ENCODE data around the gene PJA2.
"Not testable (repeated sequence)": the region's sequence is repeated elsewhere in the genome, so short reads cannot be mapped to it uniquely, and the experiment has no call there.

PJA2 gene

DNA sequence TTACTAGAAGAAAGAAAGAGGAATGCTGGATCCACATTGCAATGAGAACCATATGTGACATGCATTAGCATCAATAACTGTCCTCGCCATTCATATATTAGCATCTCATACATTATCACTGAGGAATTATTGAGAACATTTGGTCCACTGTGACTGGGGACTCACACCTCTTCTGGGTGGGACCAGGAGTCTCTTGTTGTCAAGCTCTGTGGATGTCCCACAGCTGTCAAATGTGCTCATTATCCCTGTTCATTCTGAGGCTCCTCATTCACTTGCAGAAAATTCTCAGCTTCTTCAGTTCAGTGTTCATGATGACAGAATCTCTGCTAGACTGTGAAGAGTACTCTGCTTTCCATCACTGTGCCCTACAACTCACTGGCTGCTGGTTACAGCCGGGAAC lies 109.4 kb downstream of the PJA2 start:
- DNase-seq: no peak

DNA sequence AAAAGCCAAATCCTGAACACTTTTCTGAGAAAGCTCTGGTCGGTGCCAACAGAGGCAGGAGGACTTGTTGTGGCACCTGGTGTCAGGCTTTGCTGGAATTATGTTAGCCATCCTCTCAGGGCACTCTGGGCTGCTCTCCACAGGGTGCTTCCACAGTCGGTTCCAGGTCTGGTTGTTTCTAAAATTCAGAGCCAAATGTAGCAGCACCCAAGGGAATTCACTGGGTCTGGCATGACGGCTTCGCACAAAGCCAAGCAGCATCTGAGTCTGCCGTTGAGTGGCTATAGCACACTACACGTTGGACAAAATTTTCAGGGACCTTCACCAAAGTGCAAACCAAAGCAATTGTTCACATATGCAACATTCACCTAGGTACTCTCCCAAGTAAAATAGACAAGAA lies 110.2 kb downstream of the PJA2 start:
- DNase-seq: no peak

DNA sequence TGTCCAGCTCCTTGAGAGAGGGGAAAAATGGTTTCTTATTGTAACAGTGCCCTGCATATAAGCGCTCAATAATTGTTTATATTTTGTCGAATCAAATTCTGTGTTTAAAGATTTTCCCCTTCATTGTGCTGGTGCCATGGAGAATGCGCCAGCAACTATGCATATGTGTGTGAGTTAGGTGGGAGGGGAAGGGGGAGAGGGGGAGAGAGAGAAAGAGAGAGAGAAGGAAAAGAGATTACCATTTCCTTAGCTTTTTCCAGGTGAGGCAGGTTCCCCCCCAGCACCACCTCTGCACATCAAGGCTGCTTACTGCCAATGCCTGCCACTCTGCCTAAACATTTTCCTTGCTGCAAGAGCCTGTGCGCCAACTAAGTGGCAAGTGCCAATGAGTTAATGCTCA lies 111.0 kb downstream of the PJA2 start:
- no peak for DNase-seq

DNA sequence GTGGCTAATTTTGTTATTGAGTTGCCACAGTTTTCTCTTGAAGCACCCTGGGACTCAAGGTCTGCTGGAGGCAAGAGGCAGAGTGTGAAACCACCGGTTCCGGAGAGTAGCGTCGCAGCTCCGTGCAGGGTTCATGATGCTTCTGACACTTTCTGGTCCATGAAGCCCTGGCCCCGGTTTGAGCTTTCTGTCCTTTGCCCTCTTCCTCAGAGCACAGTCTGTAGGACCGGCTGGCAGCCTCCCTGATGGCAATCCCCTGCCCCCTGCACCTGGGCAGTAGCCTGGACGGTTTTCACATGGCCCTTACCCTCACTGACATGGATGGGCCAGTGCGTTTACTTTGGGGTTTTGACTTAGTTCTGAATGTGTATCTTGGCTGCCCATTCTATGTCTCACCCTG lies 111.9 kb downstream of the PJA2 start:
- no peak for DNase-seq

DNA sequence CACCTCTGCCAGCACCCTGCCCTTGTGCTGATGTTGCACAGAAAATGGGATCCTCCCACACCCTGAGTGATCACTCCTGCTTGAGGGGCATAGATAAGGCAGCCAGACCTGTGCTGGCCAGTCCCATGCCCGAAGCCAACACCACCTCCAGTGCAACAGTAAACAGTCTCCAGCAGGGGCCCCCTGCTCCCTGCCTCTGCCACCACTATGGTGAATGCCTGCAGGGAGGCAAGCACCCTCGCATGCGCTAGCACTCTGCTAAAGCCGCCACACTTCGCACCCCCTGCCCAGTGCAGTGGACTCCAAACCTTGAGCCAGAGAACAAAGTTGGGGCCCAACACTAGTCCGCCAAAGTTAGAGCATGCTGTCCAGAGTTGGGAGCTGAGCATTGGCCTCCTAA lies 118.7 kb downstream of the PJA2 start:
- no peak for DNase-seq

DNA sequence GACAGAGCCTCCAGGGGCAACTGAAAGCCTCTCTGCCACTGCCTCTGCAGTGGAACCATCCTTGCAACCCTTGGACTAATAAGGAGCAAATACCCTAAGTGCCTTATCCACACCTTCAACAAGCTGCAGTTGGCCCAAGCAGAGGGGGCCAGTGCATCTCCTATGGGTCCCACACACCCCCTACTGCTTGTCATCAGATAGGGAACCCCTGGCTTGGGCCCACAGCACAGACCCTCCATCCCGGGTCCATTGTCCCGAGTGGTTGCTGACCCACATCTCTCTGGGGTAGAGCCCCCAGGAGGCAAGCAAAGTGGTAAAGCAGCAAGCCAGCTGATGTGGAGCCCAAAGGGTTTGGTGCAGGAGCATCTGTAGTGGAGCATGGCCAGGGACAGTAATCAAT lies 119.5 kb downstream of the PJA2 start:
- DNase-seq: no peak

DNA sequence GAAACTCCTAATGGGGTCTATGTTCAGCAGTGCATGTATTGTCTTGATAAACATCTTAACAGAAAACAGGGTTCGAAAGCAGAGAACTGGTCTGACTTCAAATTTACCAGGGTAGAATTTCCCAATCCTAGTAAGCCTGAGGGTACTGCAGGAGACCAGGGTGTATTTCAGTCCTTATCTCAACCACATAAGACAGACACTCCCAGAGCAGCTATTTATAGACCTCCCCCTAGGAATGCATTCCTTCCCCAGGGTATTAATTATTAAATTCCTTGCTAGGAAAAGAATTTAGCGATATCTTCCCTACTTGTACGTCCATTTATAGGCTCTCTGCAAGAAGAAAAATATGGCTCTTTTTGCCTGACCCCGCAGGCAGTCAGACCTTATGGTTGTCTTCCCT lies 123.1 kb downstream of the PJA2 start:
- not testable (repeated sequence) for DNase-seq
